B cell (primary cell): ENCODE data around the gene POLD4. TPM values are rescaled to one million over a fixed set of nuclear protein-coding genes. Genes with fewer than 3 reads are reported as not detected.

Source experiments
- ATAC-seq: fragments of 200-7000 bp; cut with Tn5 transposase; one replicate; pipeline ENCODE4 v1.10.0; 2021; ENCODE audit warnings: low read depth, mild to moderate bottlenecking, moderate number of reproducible peaks, moderate library complexity
- CTCF ChIA-PET: fragments of 350-600 bp; sonication (Branson Sonifier 250); formaldehyde crosslinking; loops from one replicate; lab custom pipeline; 2021; ENCODE audit warnings: antibody characterized with exemption, inconsistent platforms; lab: Charles Lee
- POLR2A ChIA-PET: fragments of 350-600 bp; sonication (Branson Sonifier 250); formaldehyde crosslinking; loops from one replicate; lab custom pipeline; 2021; ENCODE audit warnings: antibody characterized with exemption; lab: Charles Lee
- DNase-seq: peaks from one replicate; pipeline ENCODE4 v3.0.0; 2013
- H2AFZ ChIP-seq: 2 replicates; pipeline ENCODE4 v1.6.1; 2012; ENCODE audit warnings: mild to moderate bottlenecking, low read depth, low read length; ENCODE audit not compliant: insufficient read depth, poor library complexity, severe bottlenecking
- H3K27ac ChIP-seq, 2 donors: 1 replicate in 1 of 2; 2 replicates in 1 of 2; pipeline ENCODE4 v1.5.1; 2012 to 2013; ENCODE audit warnings: low read length in 2 of 2, mild to moderate bottlenecking in 2 of 2, moderate library complexity in 1 of 2
- H3K27me3 ChIP-seq, 4 experiments: fragments of 200-600 bp in 1 of 4; sonication (generic) in 1 of 4; replicated peaks in 1 of 4; 1 replicate in 2 of 4; 2 replicates in 2 of 4; pipeline versions ENCODE4 v1.6.1 to v1.7.0; 2013 to 2016; ENCODE audit warnings: low read length in 3 of 4, mild to moderate bottlenecking in 2 of 4, mixed read lengths in 1 of 4, moderate library complexity in 1 of 4; ENCODE audit not compliant: insufficient read depth in 4 of 4, control insufficient read depth in 3 of 4; ENCODE audit errors: control extremely low read depth in 1 of 4
- H3K36me3 ChIP-seq, 2 experiments: replicated peaks in 1 of 2; 1 replicate in 1 of 2; 2 replicates in 1 of 2; pipeline versions ENCODE4 v1.6.1 to v1.7.1; 2013; ENCODE audit warnings: low read length in 1 of 2; ENCODE audit not compliant: insufficient read depth in 2 of 2, control insufficient read depth in 1 of 2; ENCODE audit errors: control extremely low read depth in 1 of 2, extremely low read depth in 1 of 2
- H3K4me1 ChIP-seq, 2 donors: fragments of 200-600 bp in 1 of 2; sonication (generic) in 1 of 2; 1 replicate in 1 of 2; 2 replicates in 1 of 2; pipeline versions ENCODE4 v1.5.1 to v1.6.1; 2013 to 2017; ENCODE audit warnings: low read length in 2 of 2; ENCODE audit not compliant: control insufficient read depth in 2 of 2, insufficient read depth in 2 of 2
- H3K4me2 ChIP-seq: replicated peaks from 2 replicates; pipeline ENCODE3; 2012; ENCODE audit warnings: mild to moderate bottlenecking, low read depth, low read length; ENCODE audit not compliant: poor library complexity, severe bottlenecking
- H3K4me3 ChIP-seq, 5 experiments: fragments of 200-600 bp in 1 of 5; sonication (generic) in 1 of 5; 1 replicate in 3 of 5; 2 replicates in 2 of 5; pipeline versions ENCODE4 v1.5.1 to v1.7.0; 2011 to 2016; ENCODE audit warnings: low read length in 4 of 5, mild to moderate bottlenecking in 4 of 5, low read depth in 2 of 5, control low read depth in 1 of 5, moderate library complexity in 1 of 5; ENCODE audit not compliant: insufficient read depth in 1 of 5; ENCODE audit errors: control extremely low read depth in 1 of 5, extremely low read depth in 1 of 5
- H3K79me2 ChIP-seq: fragments of 200-600 bp; sonication (generic); one replicate; pipeline ENCODE4 v1.6.0; 2016; ENCODE audit warnings: low read length; ENCODE audit not compliant: control insufficient read depth, insufficient read depth
- H3K9ac ChIP-seq: fragments of 200-600 bp; sonication (generic); 2 replicates; pipeline ENCODE4 v1.6.1; 2017; ENCODE audit warnings: mild to moderate bottlenecking, low read length, moderate library complexity
- H3K9me3 ChIP-seq, 3 donors: one replicate each; pipeline versions ENCODE4 v1.6.1 to v1.7.1; 2013; ENCODE audit warnings: low read length in 2 of 3; ENCODE audit not compliant: control insufficient read depth in 2 of 3, insufficient read depth in 1 of 3; ENCODE audit errors: control extremely low read depth in 1 of 3
- H4K20me1 ChIP-seq: 2 replicates; pipeline ENCODE4 v1.6.0; 2012; ENCODE audit warnings: mild to moderate bottlenecking, low read length; ENCODE audit not compliant: insufficient read depth, control insufficient read depth, poor library complexity, severe bottlenecking
- H3K27ac Mint-ChIP-seq: one replicate; pipeline ENCODE4 v1.8.0; 2021; ENCODE audit warnings: mixed read lengths
- H3K27me3 Mint-ChIP-seq: one replicate; pipeline ENCODE4 v1.8.0; 2021; ENCODE audit warnings: mixed read lengths
- H3K4me1 Mint-ChIP-seq: one replicate; pipeline ENCODE4 v1.8.0; 2021; ENCODE audit warnings: mixed read lengths
- H3K4me3 Mint-ChIP-seq: one replicate; pipeline ENCODE4 v1.8.0; 2021; ENCODE audit warnings: mixed read lengths
- H3K9me3 Mint-ChIP-seq: one replicate; pipeline ENCODE4 v1.8.0; 2022; ENCODE audit warnings: mixed read lengths; ENCODE audit not compliant: insufficient read depth
- CTCF ChIP-seq: fragments of 200-600 bp; IDR thresholded peaks from one replicate; pipeline ENCODE4 v1.8.0; 2022; ENCODE audit warnings: antibody characterized with exemption, mild to moderate bottlenecking
- EZH2 ChIP-seq: IDR thresholded peaks from 2 replicates; pipeline ENCODE4 v1.6.1; 2012; ENCODE audit warnings: borderline replicate concordance, low read depth, mild to moderate bottlenecking, moderate library complexity, low read length; ENCODE audit not compliant: insufficient read depth, poor library complexity, severe bottlenecking
- WGBS: methylation state at CpG from one replicate; pipeline ENCODE4 v1.1.5; 2013; ENCODE audit warnings: missing lambda C conversion rate; ENCODE audit not compliant: insufficient coverage; 5-methylcytosine and 5-hydroxymethylcytosine counted together
- intact Hi-C: fragments of 100-400 bp; cut with micrococcal nuclease; formaldehyde crosslinking; loops from one replicate; pipeline ENCODE4 v1.10.0; 2022
- polyA plus RNA-seq: library from polyadenylated mRNA; depleted of rRNA; stranded (reverse); fragments of >200 nt; gene quantifications from 2 replicates; pipeline ENCODE4 v1.2.3, GENCODE V29; 2012
- total RNA-seq, 2 donors: library from RNA; stranded (reverse); fragments of 120-200 nt in 1 of 2; gene quantifications; 1 replicate in 1 of 2; 2 replicates in 1 of 2; pipeline versions ENCODE4 v1.2.3 to v1.2.4, GENCODE V29; 2013 to 2022

POLD4 gene
- total and polyA plus RNA-seq, 2 donors (not counting 1 experiment from before 2014, with no cell fraction given), result 210 to 559 TPM

GRCh38 chr11:67317205-67317887, 36.0 kb downstream of the POLD4 start:
- Histone ChIP-seq H3K9me3 (no peaks in the 10 kb centered on the region), H3K36me3 (peaks cover 0 to 1% of the 10 kb centered on the region in 2 experiments), H3K27ac (peak overlapping the region; percentile 46 to 78), H3K4me1 (peaks cover 22 to 33% of the 10 kb centered on the region in 2 donors), H4K20me1 (no peaks in the 10 kb centered on the region), H3K79me2 (peaks cover 41% of the 10 kb centered on the region), H2AFZ (peak overlapping the region; percentile 99), H3K4me3 (peak overlapping the region; percentile 77 to 92 (median 87)), H3K27me3 (no peaks in the 10 kb centered on the region), H3K4me2 (peak overlapping the region; percentile 99), H3K9ac (peak overlapping the region; percentile 85)
- TF ChIP-seq EZH2 (no peak), CTCF (peak; percentile 81)
- peak; percentile 99 for DNase-seq
- Mint-ChIP-seq H3K27ac (peak overlapping the region; percentile 97), H3K4me3 (peak overlapping the region; percentile 89), H3K27me3 (no peaks in the 10 kb centered on the region), H3K4me1 (peaks cover 21% of the 10 kb centered on the region), H3K9me3 (no peaks in the 10 kb centered on the region)
- WGBS, result under 1% methylated on average over 55 of the region's 55 CpGs
- ChIA-PET POLR2A (interaction anchor here (0.6 to 2.4 kb wide), 18 partner anchors 8 to 134 kb away, joined by 3 to 22 read pairs (median 6); partner anchors contain the start of genes ANKRD13D, CLCF1 and POLD4), CTCF (interaction anchor here (0.8 to 10.5 kb wide), 32 partner anchors 13 to 236 kb away, joined by 3 to 229 read pairs (median 7); partner anchors contain the start of genes ANKRD13D, GRK2, POLD4 and PPP1CA)
- intact Hi-C loops, result loop anchor here (1.0 kb wide), 8 partner anchors 28 to 236 kb away; partner anchors contain the start of genes ANKRD13D, GRK2 and POLD4
- ATAC-seq, result peak; percentile 83

- ATAC-seq (no peak), DNase-seq (no peak)
- intact Hi-C loops, result loop anchor here (1.0 kb wide), 8 partner anchors 28 to 236 kb away; partner anchors contain the start of genes ANKRD13D, GRK2 and POLD4
- Histone ChIP-seq H3K9me3 (no peaks in the 10 kb centered on the region), H3K4me2 (peak overlapping the region; percentile 99), H3K79me2 (peaks cover 38% of the 10 kb centered on the region), H3K4me3 (peak overlapping the region; percentile 77 to 92 (median 87)), H3K9ac (peak overlapping the region; percentile 85), H3K27me3 (no peaks in the 10 kb centered on the region), H3K4me1 (peaks cover 23 to 35% of the 10 kb centered on the region in 2 donors), H3K36me3 (peaks cover 0 to 1% of the 10 kb centered on the region in 2 experiments), H4K20me1 (no peaks in the 10 kb centered on the region), H2AFZ (peak overlapping the region; percentile 99), H3K27ac (peak overlapping the region; percentile 46 to 78)
- TF ChIP-seq CTCF (no peak), EZH2 (no peak)
- no CpG with 5 or more reads among the region's 10 CpGs for WGBS
- Mint-ChIP-seq H3K4me1 (peaks cover 23% of the 10 kb centered on the region), H3K4me3 (peak overlapping the region; percentile 89), H3K9me3 (no peaks in the 10 kb centered on the region), H3K27me3 (no peaks in the 10 kb centered on the region), H3K27ac (peak overlapping the region; percentile 97)
- ChIA-PET CTCF (interaction anchor here (0.7 to 10.5 kb wide), 28 partner anchors 13 to 235 kb away, joined by 3 to 229 read pairs (median 7); partner anchors contain the start of genes ANKRD13D, GRK2, POLD4 and PPP1CA), POLR2A (interaction anchor here (0.6 to 2.4 kb wide), 16 partner anchors 23 to 167 kb away, joined by 3 to 22 read pairs (median 6); partner anchors contain the start of genes ANKRD13D, CLCF1 and POLD4)
Observed at GRCh38 chr11:67316882-67317204, 36.5 kb downstream of the POLD4 start.
